K562 (cell line): Measurements from ENCODE around the gene WFDC1. TPM values are rescaled to one million over a fixed set of nuclear protein-coding genes. Genes with fewer than 3 reads are reported as not detected.

ENCODE experiments used
- BRF1 ChIP-seq: IDR thresholded peaks from 3 replicates; pipeline ENCODE4 v1.6.1; 2011; ENCODE audit warnings: borderline replicate concordance, mild to moderate bottlenecking; ENCODE audit not compliant: insufficient read length; ENCODE audit errors: extremely low read depth
- FOXM1 ChIP-seq, 2 experiments: fragments of 450-650 bp in 1 of 2; sonication (generic) in 1 of 2; formaldehyde crosslinking in 1 of 2; IDR thresholded peaks; 2 replicates each; pipeline versions ENCODE4 v1.6.1 to v1.9.0; 2017 to 2022; ENCODE audit warnings: low read depth in 2 of 2, mild to moderate bottlenecking in 2 of 2, missing genetic modification reagents in 1 of 2, moderate library complexity in 1 of 2
- GMEB1 ChIP-seq: fragments of 250-450 bp; sonication (Bioruptor Pico); IDR thresholded peaks from 2 replicates; pipeline ENCODE4 v1.4.0; 2020; ENCODE audit warnings: mild to moderate bottlenecking
- HDAC8 ChIP-seq: fragments of 450-650 bp; IDR thresholded peaks from 2 replicates; pipeline ENCODE4 v1.6.1; 2016; ENCODE audit warnings: mild to moderate bottlenecking, missing genetic modification characterization, moderate library complexity, missing compliant biosample characterization
- MAZ ChIP-seq, 2 experiments: fragments of 450-650 bp in 1 of 2; sonication (generic) in 1 of 2; formaldehyde crosslinking; IDR thresholded peaks in 1 of 2; conservative IDR thresholded peaks in 1 of 2; 2 replicates each; pipeline versions ENCODE4 v1.4.0 to v1.5.0; 2020; ENCODE audit warnings: mild to moderate bottlenecking in 1 of 2, missing genetic modification reagents in 1 of 2
- NR2C1 ChIP-seq, 2 experiments: fragments of 450-650 bp; IDR thresholded peaks; 2 replicates each; pipeline ENCODE4 v1.6.1; 2017; ENCODE audit warnings: mild to moderate bottlenecking in 2 of 2, antibody characterized with exemption in 1 of 2, inconsistent platforms in 1 of 2, missing compliant biosample characterization in 1 of 2, missing genetic modification characterization in 1 of 2
- RBM39 ChIP-seq: fragments of 200-400 bp; formaldehyde crosslinking; optimal IDR thresholded peaks from 2 replicates; pipeline ENCODE3; 2018; ENCODE audit warnings: low read depth, low read length
- TAF9B ChIP-seq: fragments of 450-650 bp; IDR thresholded peaks from 2 replicates; pipeline ENCODE4 v1.6.1; 2018; ENCODE audit warnings: mild to moderate bottlenecking; ENCODE audit not compliant: partially characterized antibody
- ZNF79 ChIP-seq: fragments of 250-450 bp; sonication (Bioruptor Pico); IDR thresholded peaks from 2 replicates; pipeline ENCODE4 v1.4.0; 2020; ENCODE audit warnings: low read depth, mild to moderate bottlenecking, moderate library complexity
- ZNF830 ChIP-seq: fragments of 250-450 bp; sonication (Bioruptor Pico); IDR thresholded peaks from 2 replicates; pipeline ENCODE4 v1.5.0; 2021; ENCODE audit warnings: mild to moderate bottlenecking
- polyA plus RNA-seq, 8 experiments: library from polyadenylated mRNA; depleted of rRNA in 4 of 8; stranded (reverse) in 5 of 8; unstranded in 3 of 8; fragments of >200 nt; fragmentation: Nextera tagmentation in 2 of 8; fragmentation: Illumina TruSeq in 1 of 8; extraction: Ambion mirVana in 2 of 8; extraction: Trizol in 1 of 8; gene quantifications; 2 replicates each; pipeline versions ENCODE4 v1.2.1 to v1.2.3, GENCODE V29; 2011 to 2014; ENCODE audit warnings: inconsistent platforms in 1 of 8, missing spikeins in 1 of 8
- total RNA-seq, 7 experiments: library from RNA; depleted of rRNA in 6 of 7; stranded (reverse); fragments of >200 nt in 6 of 7; fragmentation: Illumina TruSeq in 2 of 7; extraction: Trizol in 2 of 7; gene quantifications; 2 replicates each; pipeline versions ENCODE4 v1.2.1 to v1.2.3, GENCODE V29; 2011 to 2021; ENCODE audit warnings: low replicate concordance in 1 of 7
- TF ChIP-seq, protein P1 (sequence below): fragments of 450-650 bp; IDR thresholded peaks from 2 replicates; pipeline ENCODE4 v1.7.0; 2016; ENCODE audit warnings: borderline replicate concordance

The WFDC1 gene
- total and polyA plus RNA-seq, 9 of the 15 experiments (the other 6 are each of a cell fraction or from before 2014, with no cell fraction given), result not detected

DNA sequence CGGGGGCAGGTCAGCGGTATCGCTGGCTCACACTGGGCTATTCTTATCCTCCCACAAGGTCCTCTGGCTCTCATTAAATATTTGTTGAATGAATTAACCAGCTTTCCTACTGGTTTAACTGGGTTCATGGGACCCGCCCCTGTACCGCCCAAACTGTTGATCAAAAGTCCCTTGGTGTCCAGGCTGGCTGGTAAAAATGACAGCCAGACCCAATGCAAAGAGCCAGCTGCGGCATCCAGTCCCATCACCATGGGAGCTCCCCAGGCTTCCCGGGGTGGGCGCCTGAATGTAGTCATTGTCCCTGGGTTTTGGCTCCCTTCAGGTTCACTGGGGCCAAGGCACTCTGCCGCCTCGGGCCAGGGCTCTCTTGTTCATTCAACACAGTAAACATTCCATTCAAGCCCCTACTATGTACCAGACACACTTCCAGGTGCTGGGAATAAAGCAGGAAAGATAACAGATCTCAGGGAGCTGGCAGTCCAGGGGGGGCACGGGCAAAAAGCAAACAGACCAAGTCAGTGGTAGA is 62.0 kb downstream of the WFDC1 start (continued):
- TF ChIP-seq TAF9B, result no peak
- TF ChIP-seq MAZ (CRISPR knock-in tag; conservative IDR thresholded peaks at IDR 0.05 in 1 of 2, IDR thresholded peaks at IDR 0.05 in 1 of 2), result no peak
- TF ChIP-seq GMEB1 (CRISPR knock-in tag), result no peak
- TF ChIP-seq BRF1, result no peak
- no peak for TF ChIP-seq FOXM1 (IDR thresholded peaks at IDR 0.05; ENCODE audit: low read depth)
- no peak for TF ChIP-seq FOXM1 (CRISPR knock-in tag; IDR thresholded peaks at IDR 0.05; ENCODE audit: low read depth)
- no peak for TF ChIP-seq ZNF830 (CRISPR knock-in tag)
- TF ChIP-seq NR2C1 (IDR thresholded peaks at IDR 0.05), result no peak
- no peak for TF ChIP-seq NR2C1 (tag; IDR thresholded peaks at IDR 0.05)
- no peak for TF ChIP-seq RBM39
- no peak for TF ChIP-seq ZNF79 (CRISPR knock-in tag)
- TF ChIP-seq, protein P1, sequence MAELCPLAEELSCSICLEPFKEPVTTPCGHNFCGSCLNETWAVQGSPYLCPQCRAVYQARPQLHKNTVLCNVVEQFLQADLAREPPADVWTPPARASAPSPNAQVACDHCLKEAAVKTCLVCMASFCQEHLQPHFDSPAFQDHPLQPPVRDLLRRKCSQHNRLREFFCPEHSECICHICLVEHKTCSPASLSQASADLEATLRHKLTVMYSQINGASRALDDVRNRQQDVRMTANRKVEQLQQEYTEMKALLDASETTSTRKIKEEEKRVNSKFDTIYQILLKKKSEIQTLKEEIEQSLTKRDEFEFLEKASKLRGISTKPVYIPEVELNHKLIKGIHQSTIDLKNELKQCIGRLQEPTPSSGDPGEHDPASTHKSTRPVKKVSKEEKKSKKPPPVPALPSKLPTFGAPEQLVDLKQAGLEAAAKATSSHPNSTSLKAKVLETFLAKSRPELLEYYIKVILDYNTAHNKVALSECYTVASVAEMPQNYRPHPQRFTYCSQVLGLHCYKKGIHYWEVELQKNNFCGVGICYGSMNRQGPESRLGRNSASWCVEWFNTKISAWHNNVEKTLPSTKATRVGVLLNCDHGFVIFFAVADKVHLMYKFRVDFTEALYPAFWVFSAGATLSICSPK, result no peak
- no peak for TF ChIP-seq HDAC8 (tag)
